Peyer's patch (tissue), 4 donors: ENCODE data around the gene SYNE3. TPM values are rescaled to one million over a fixed set of nuclear protein-coding genes. Genes with fewer than 3 reads are reported as not detected.
A peak's percentile ranks its signal among the peaks of the same experiment; 100 is the strongest.

Experiments used
- DNase-seq, 3 donors: peaks; one replicate each; pipeline ENCODE4 v3.0.0-alpha.2; 2017 to 2019
- H3K27ac ChIP-seq, 4 donors: fragments of 200-600 bp; sonication (generic); one replicate each; pipeline ENCODE4 v1.5.1; 2016 to 2019
- H3K27me3 ChIP-seq, 2 donors: fragments of 200-600 bp; sonication (generic); one replicate each; pipeline ENCODE4 v1.5.1; 2019
- H3K36me3 ChIP-seq, 3 donors: fragments of 200-600 bp; sonication (generic); one replicate each; pipeline ENCODE4 v1.5.1; 2016 to 2019
- H3K4me1 ChIP-seq, 4 donors: fragments of 200-600 bp; sonication (generic); one replicate each; pipeline ENCODE4 v1.5.1; 2016 to 2019
- H3K4me3 ChIP-seq, 4 donors: fragments of 200-600 bp; sonication (generic); 1 replicate in 3 of 4; 2 replicates in 1 of 4; pipeline ENCODE4 v1.5.1; 2016 to 2019; ENCODE audit warnings: mild to moderate bottlenecking in 1 of 4
- H3K9me3 ChIP-seq, 4 donors: fragments of 200-600 bp; sonication (generic); one replicate each; pipeline ENCODE4 v1.5.1; 2016 to 2019; ENCODE audit warnings: mild to moderate bottlenecking in 1 of 4
- CTCF ChIP-seq, 6 experiments: fragments of 450-650 bp in 4 of 6; fragments of 200-600 bp in 2 of 6; sonication (generic) in 1 of 6; IDR thresholded peaks; one replicate each; pipeline ENCODE4 v1.5.1; 2017 to 2019; ENCODE audit warnings: antibody characterized with exemption in 6 of 6, mild to moderate bottlenecking in 3 of 6, moderate library complexity in 1 of 6
- POLR2A ChIP-seq, 2 donors: fragments of 450-650 bp; IDR thresholded peaks; one replicate each; pipeline ENCODE4 v1.5.1; 2017; ENCODE audit warnings: antibody characterized with exemption in 2 of 2, mild to moderate bottlenecking in 2 of 2, moderate library complexity in 2 of 2
- total RNA-seq, 4 donors: library from RNA; depleted of rRNA; stranded (reverse); fragments of >200 nt; gene quantifications; one replicate each; pipeline ENCODE4 v1.1.0, GENCODE V29; 2016

Gene SYNE3
- total RNA-seq, 4 donors from 2014 or later = 7.2 to 35.5 (median 13.1) TPM

GRCh38 chr14:95483309-95484165 lies 32.9 kb downstream of the SYNE3 start:
- Histone ChIP-seq H3K4me3 (no peak overlapping the region), H3K36me3 (no peaks in the 10 kb centered on the region), H3K27me3 (no peaks in the 10 kb centered on the region), H3K27ac (peak overlapping the region; percentile 42 to 66 (median 50)), H3K4me1 (peaks cover 4 to 39% (median 22%) of the 10 kb centered on the region in 4 donors), H3K9me3 (no peaks in the 10 kb centered on the region)
- TF ChIP-seq CTCF (IDR thresholded peaks at IDR 0.05) = no peak
- no peak for TF ChIP-seq POLR2A (IDR thresholded peaks at IDR 0.05)
- DNase-seq = peak in 2 of 3 donors; percentile 78 to 84

GRCh38 chr14:95482627-95483308 lies 33.7 kb downstream of the SYNE3 start:
- DNase-seq = no peak
- no peaks in the 10 kb centered on the region for H3K27me3 ChIP-seq
- H3K36me3 ChIP-seq = no peaks in the 10 kb centered on the region
- peaks cover 4 to 39% (median 22%) of the 10 kb centered on the region in 4 donors for H3K4me1 ChIP-seq
- no peaks in the 10 kb centered on the region for H3K9me3 ChIP-seq
- TF ChIP-seq CTCF (IDR thresholded peaks at IDR 0.05) (no peak), POLR2A (IDR thresholded peaks at IDR 0.05) (no peak)
- H3K4me3 ChIP-seq = no peak overlapping the region
- H3K27ac ChIP-seq = peak overlapping the region; percentile 40 to 66 (median 43)

GRCh38 chr14:95481391-95482022 lies 34.9 kb downstream of the SYNE3 start:
- Histone ChIP-seq H3K4me3 (no peak overlapping the region), H3K36me3 (no peaks in the 10 kb centered on the region), H3K9me3 (no peaks in the 10 kb centered on the region), H3K27ac (peak overlapping the region in 1 of 4 donors; percentile 57), H3K4me1 (peaks cover 4 to 39% (median 20%) of the 10 kb centered on the region in 4 donors), H3K27me3 (no peaks in the 10 kb centered on the region)
- no peak for TF ChIP-seq POLR2A (IDR thresholded peaks at IDR 0.05)
- TF ChIP-seq CTCF (IDR thresholded peaks at IDR 0.05) = no peak
- DNase-seq = no peak

- Histone ChIP-seq H3K36me3 (no peaks in the 10 kb centered on the region), H3K27me3 (no peaks in the 10 kb centered on the region), H3K9me3 (no peaks in the 10 kb centered on the region), H3K4me1 (peaks cover 4 to 39% (median 19%) of the 10 kb centered on the region in 4 donors), H3K27ac (peak overlapping the region in 3 of 4 donors; percentile 26 to 57 (median 47)), H3K4me3 (no peak overlapping the region)
- TF ChIP-seq CTCF (IDR thresholded peaks at IDR 0.05) = no peak
- TF ChIP-seq POLR2A (IDR thresholded peaks at IDR 0.05) = no peak
- DNase-seq = no peak
These were observed 35.6 kb downstream of the SYNE3 start for GRCh38 chr14:95480887-95481226.

- Histone ChIP-seq H3K27ac (peak overlapping the region in 3 of 4 donors; percentile 26 to 57 (median 47)), H3K36me3 (peaks cover 0 to 4% (median 0%) of the 10 kb centered on the region in 3 donors), H3K9me3 (no peaks in the 10 kb centered on the region), H3K4me1 (peaks cover 4 to 39% (median 19%) of the 10 kb centered on the region in 4 donors), H3K27me3 (no peaks in the 10 kb centered on the region), H3K4me3 (no peak overlapping the region)
- peak in 2 of 3 donors; percentile 31 to 61 for DNase-seq
- TF ChIP-seq POLR2A (IDR thresholded peaks at IDR 0.05) (no peak), CTCF (IDR thresholded peaks at IDR 0.05) (no peak)
These were observed 36.2 kb downstream of the SYNE3 start for GRCh38 chr14:95480109-95480886.
